Thyroid gland (tissue), 4 donors: ENCODE measurements around the gene DOCK3. TPM values are rescaled to one million over a fixed set of nuclear protein-coding genes. Genes with fewer than 3 reads are reported as not detected.
A peak's percentile ranks its signal among the peaks of the same experiment; 100 is the strongest.
"Not testable (repeated sequence)": the region's sequence is repeated elsewhere in the genome, so short reads cannot be mapped to it uniquely, and the experiment has no call there.

ENCODE experiments used
- DNase-seq, 2 donors: peaks; one replicate each; pipeline ENCODE4 v3.0.0-alpha.2; 2019
- H3K27ac ChIP-seq, 3 donors: fragments of 200-600 bp; sonication (generic); 1 replicate in 2 of 3; 2 replicates in 1 of 3; pipeline ENCODE4 v1.5.1; 2016 to 2019; ENCODE audit warnings: mild to moderate bottlenecking in 1 of 3, moderate library complexity in 1 of 3
- H3K27me3 ChIP-seq: fragments of 200-600 bp; sonication (generic); one replicate; pipeline ENCODE4 v1.5.1; 2019
- H3K36me3 ChIP-seq, 2 donors: fragments of 200-600 bp; sonication (generic); one replicate each; pipeline ENCODE4 v1.5.1; 2016 to 2019
- H3K4me1 ChIP-seq, 2 donors: fragments of 200-600 bp; sonication (generic); one replicate each; pipeline ENCODE4 v1.5.1; 2017 to 2019
- H3K4me3 ChIP-seq, 3 donors: fragments of 200-600 bp; sonication (generic); replicated peaks in 1 of 3; 1 replicate in 2 of 3; 2 replicates in 1 of 3; pipeline ENCODE4 v1.5.1; 2016; ENCODE audit warnings: mild to moderate bottlenecking in 1 of 3
- H3K9me3 ChIP-seq: fragments of 200-600 bp; sonication (generic); one replicate; pipeline ENCODE4 v1.5.1; 2017
- CTCF ChIP-seq, 6 experiments: fragments of 200-600 bp in 3 of 6; fragments of 450-650 bp in 3 of 6; sonication (generic) in 3 of 6; IDR thresholded peaks; one replicate each; pipeline ENCODE4 v1.5.1; 2016 to 2019; ENCODE audit warnings: antibody characterized with exemption in 6 of 6, mild to moderate bottlenecking in 2 of 6, inconsistent platforms in 1 of 6, moderate library complexity in 1 of 6
- POLR2A ChIP-seq, 2 donors: fragments of 450-650 bp; IDR thresholded peaks; one replicate each; pipeline ENCODE4 v1.6.1; 2017; ENCODE audit warnings: antibody characterized with exemption in 2 of 2, mild to moderate bottlenecking in 2 of 2, moderate library complexity in 1 of 2
- WGBS, 2 donors: methylation state at CpG; one replicate each; pipeline ENCODE4 v1.1.5; 2017; 5-methylcytosine and 5-hydroxymethylcytosine counted together
- intact Hi-C: fragments of 100-400 bp; cut with DNase I; formaldehyde crosslinking; loops from one replicate; pipeline ENCODE4 v1.15.1; 2023
- total RNA-seq, 4 donors: library from RNA; depleted of rRNA; stranded (reverse); fragments of >200 nt; gene quantifications; one replicate each; pipeline ENCODE4 v1.2.3, GENCODE V29; 2016

DOCK3 gene
- total RNA-seq, 4 donors from 2014 or later = 15.7 to 54.2 (median 21.1) TPM

GRCh38 chr3:51075221-51075775 lies 400.6 kb downstream of the DOCK3 start:
- H3K36me3 ChIP-seq = no peaks in the 10 kb centered on the region
- no peak for DNase-seq
- intact Hi-C loops = no loop called here
- no peak overlapping the region for H3K4me3 ChIP-seq
- no peaks in the 10 kb centered on the region for H3K9me3 ChIP-seq
- no peak for TF ChIP-seq CTCF (IDR thresholded peaks at IDR 0.05)
- no peak for TF ChIP-seq POLR2A (IDR thresholded peaks at IDR 0.05)
- no peaks in the 10 kb centered on the region for H3K27me3 ChIP-seq
- no peak overlapping the region for H3K27ac ChIP-seq
- 90% methylated on average over 2 of the region's 2 CpGs for WGBS, 2 donors
- no peaks in the 10 kb centered on the region for H3K4me1 ChIP-seq

- Histone ChIP-seq H3K4me3 (no peak overlapping the region), H3K9me3 (no peaks in the 10 kb centered on the region), H3K36me3 (no peaks in the 10 kb centered on the region), H3K4me1 (no peaks in the 10 kb centered on the region), H3K27me3 (no peaks in the 10 kb centered on the region), H3K27ac (no peak overlapping the region)
- TF ChIP-seq POLR2A (IDR thresholded peaks at IDR 0.05) = no peak
- no peak for TF ChIP-seq CTCF (IDR thresholded peaks at IDR 0.05)
- 88 to 100% methylated on average over 1 to 2 of the region's 2 CpGs for WGBS, 2 donors
- intact Hi-C loops = no loop called here
- DNase-seq = no peak
Measured at GRCh38 chr3:51082363-51082762, 407.6 kb downstream of the DOCK3 start.

- WGBS, 2 donors = 93 to 96% methylated on average over 2 of the region's 2 CpGs
- intact Hi-C loops = no loop called here
- no peaks in the 10 kb centered on the region for H3K36me3 ChIP-seq
Measured at GRCh38 chr3:51083490-51083889, 408.8 kb downstream of the DOCK3 start.

GRCh38 chr3:51092141-51092540 lies 417.4 kb downstream of the DOCK3 start:
- H3K27me3 ChIP-seq, DNase-seq, H3K27ac ChIP-seq, H3K4me1 ChIP-seq, H3K36me3 ChIP-seq, intact Hi-C loops, H3K9me3 ChIP-seq, H3K4me3 ChIP-seq: not testable (repeated sequence)
- 70 to 90% methylated on average over 2 to 6 of the region's 6 CpGs for WGBS, 2 donors

More at GRCh38 chr3:51083490-51083889, 408.8 kb downstream of the DOCK3 start:
- TF ChIP-seq CTCF (IDR thresholded peaks at IDR 0.05) (no peak), POLR2A (IDR thresholded peaks at IDR 0.05) (no peak)
- Histone ChIP-seq H3K4me1 (no peaks in the 10 kb centered on the region), H3K4me3 (no peak overlapping the region), H3K27me3 (no peaks in the 10 kb centered on the region), H3K27ac (no peak overlapping the region), H3K9me3 (no peaks in the 10 kb centered on the region)
- no peak for DNase-seq

GRCh38 chr3:51094838-51095237 lies 420.1 kb downstream of the DOCK3 start:
- H3K4me3 ChIP-seq, intact Hi-C loops, H3K36me3 ChIP-seq, DNase-seq, H3K27me3 ChIP-seq, H3K9me3 ChIP-seq, H3K4me1 ChIP-seq, H3K27ac ChIP-seq: not testable (repeated sequence)
- 56 to 70% methylated on average over 1 of the region's 1 CpG for WGBS, 2 donors

- no peaks in the 10 kb centered on the region for H3K27me3 ChIP-seq
- H3K36me3 ChIP-seq = no peaks in the 10 kb centered on the region
- H3K4me1 ChIP-seq = no peaks in the 10 kb centered on the region
- 62 to 69% methylated on average over 3 of the region's 3 CpGs for WGBS, 2 donors
- intact Hi-C loops = no loop called here
- H3K9me3 ChIP-seq = no peaks in the 10 kb centered on the region
- peak; percentile 43 to 49 for DNase-seq
- no peak overlapping the region for H3K27ac ChIP-seq
- TF ChIP-seq CTCF (IDR thresholded peaks at IDR 0.05) (peak in 4 of 6 experiments; percentile 46 to 66 (median 52)), POLR2A (IDR thresholded peaks at IDR 0.05) (no peak)
- no peak overlapping the region for H3K4me3 ChIP-seq
Measured at GRCh38 chr3:51099794-51100535, 425.2 kb downstream of the DOCK3 start.
